ENCODE results near the gene SLU7.
A peak's percentile ranks its signal among the peaks of the same experiment; 100 is the strongest.

GRCh38 chr5:160399402-160400353 lies 19.2 kb downstream of the SLU7 start, which contains the start of gene FAM200C:
- TF ChIP-seq POLR2AphosphoS5 (IDR thresholded peaks at IDR 0.05), result peak; percentile 84 to 95
- peak; percentile 44 to 94 (median 78) for TF ChIP-seq POLR2A (IDR thresholded peaks at IDR 0.05)
- no peak for TF ChIP-seq CTCF (IDR thresholded peaks at IDR 0.05)
- no peak for TF ChIP-seq EP300 (IDR thresholded peaks at IDR 0.05)
